Stimulated activated CD4-positive, alpha-beta T cell treated with anti-CD3 and anti-CD28 coated beads, Interleukin-15, amount 100 ng/mL, for 48 hours (primary cell): Measurements from ENCODE around the gene ANXA11.
"Not testable (repeated sequence)": the region's sequence is repeated elsewhere in the genome, so short reads cannot be mapped to it uniquely, and the experiment has no call there.

Source experiments
- DNase-seq, 2 donors: peaks; one replicate each; pipeline ENCODE4 v3.0.0-alpha.2; 2020; ENCODE audit warnings: low read depth in 2 of 2

The ANXA11 gene

GRCh38 chr10:80207768-80208370, 2.5 kb upstream of the ANXA11 start:
- no peak for DNase-seq

DNA sequence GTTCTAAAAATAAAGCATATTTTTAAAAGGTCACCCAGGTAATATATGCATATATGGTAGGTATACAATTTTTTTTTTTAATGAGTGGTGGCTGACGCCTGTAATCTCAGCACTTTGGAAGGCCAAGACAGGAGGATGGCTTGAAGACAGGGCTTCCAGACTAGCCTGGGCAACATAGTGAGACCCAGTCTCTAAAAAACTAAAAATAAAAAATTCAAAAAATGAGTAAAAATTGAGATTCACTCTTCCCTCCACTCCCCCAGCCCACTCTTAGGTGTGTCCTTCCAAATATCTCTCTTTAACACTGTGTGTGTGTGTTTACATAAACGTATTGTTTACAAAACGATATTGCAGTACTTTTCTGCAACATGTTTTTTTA, 929 bp upstream of the ANXA11 start:
- no peak for DNase-seq

DNA sequence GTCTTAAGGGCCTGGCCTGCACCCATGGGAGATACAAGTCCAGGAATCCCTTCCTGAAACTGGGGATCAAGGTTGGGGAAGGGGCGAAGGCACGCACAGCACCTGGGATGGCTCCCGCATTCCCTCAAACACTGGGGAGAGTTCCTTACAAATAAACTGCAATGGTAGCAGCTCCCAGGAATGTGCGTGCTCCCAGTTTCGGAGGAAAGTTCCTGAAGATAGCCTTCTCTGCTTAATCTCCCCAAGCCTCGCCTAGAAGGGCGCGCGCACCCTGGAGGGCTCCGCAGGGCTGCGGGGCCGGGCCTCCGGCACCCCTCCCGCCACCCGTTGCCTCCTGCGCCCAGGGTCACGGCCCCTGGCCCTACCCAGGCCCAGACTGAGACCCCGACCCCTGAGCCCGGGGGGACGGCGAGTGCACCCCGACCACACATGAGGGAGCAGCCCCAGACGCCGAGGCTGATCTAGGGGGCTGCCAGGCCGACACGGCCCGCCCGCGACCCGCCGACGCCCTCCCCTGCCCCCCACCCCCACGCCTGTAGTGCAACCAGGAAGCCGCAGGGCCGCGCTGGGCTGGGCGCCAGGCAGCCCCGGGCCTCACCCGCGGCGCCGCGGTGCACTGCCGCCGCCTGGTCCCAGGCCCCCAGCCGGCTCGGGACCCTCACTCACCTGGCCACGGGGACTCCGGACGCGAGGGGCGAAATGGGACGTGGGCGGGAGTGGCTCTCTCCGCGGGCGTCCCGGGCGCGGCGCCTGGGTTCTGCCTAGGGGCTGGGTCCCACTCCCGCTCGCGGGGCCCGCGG, 460 bp downstream of the ANXA11 start:
- DNase-seq: no peak

- DNase-seq: no peak
These were observed 1.3 kb downstream of the ANXA11 start for GRCh38 chr10:80203835-80204676.

GRCh38 chr10:80202934-80203834, 2.2 kb downstream of the ANXA11 start:
- peak; percentile 65 to 67 for DNase-seq

DNA sequence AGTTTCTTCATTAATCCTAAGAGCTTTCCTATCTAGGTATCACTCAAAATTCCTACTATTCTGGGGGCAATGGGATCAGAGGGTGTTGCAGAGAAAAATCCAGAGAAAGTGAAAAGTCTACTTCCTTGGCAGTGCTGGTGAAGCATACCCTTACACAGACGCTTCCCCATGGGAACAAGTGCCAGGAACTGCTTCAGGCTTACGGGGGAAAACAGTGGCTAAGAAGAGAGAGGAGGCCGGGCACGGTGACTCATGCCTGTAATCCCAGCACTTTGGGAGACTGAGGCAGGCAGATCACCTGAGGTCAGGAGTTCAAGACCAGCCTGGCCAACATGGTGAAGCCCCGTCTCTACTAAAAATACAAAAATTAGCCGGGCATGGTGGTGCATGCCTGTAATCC, 2.8 kb downstream of the ANXA11 start:
- DNase-seq: not testable (repeated sequence)

DNA sequence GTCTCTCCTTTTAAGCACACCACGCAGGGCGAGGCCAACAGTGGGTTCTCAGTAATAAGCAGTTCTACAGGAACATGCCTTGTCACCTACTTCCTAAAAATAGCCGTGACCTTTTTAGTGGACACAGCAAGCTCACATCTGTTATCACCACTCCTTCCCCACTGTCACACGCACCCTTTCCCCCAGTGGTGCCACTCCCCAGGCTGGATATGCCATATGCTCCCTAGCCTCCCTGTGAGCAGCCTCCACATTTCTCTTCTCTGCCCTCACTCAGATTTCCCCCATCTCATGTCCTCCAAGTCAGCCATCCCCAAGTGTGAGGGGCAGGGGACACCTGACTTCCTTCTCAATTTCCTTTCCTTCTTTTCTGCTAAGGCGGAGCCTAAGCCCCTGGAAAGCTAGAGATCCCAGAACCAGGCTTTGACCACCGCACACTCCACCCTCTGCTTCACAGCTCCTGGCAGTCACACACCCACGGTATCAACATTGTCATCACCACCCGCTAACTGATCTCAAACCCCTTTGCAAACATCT, 3.7 kb downstream of the ANXA11 start:
- DNase-seq: no peak

DNA sequence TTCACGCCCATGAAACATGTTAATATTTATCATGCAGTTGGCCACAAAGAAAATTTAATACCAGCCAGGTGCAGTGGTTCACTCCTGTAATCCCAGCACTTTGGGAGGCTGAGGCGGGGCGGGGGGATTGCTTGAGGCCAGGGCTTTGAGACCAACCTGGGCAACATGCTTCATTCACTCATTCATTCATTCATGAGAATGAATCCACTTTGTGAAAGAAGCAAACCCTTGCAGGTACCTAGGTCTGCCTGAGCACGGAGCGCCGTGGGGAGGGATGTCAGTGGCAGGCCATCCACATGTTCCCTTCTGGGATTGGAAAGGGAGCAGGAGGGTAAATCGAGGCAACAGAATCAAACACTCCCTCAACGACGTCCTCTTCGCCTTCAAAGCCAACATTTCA, 4.7 kb downstream of the ANXA11 start:
- no peak for DNase-seq

GRCh38 chr10:80200259-80200658, 5.1 kb downstream of the ANXA11 start:
- no peak for DNase-seq

- no peak for DNase-seq
These were observed 5.5 kb downstream of the ANXA11 start for GRCh38 chr10:80199828-80200227.

DNA sequence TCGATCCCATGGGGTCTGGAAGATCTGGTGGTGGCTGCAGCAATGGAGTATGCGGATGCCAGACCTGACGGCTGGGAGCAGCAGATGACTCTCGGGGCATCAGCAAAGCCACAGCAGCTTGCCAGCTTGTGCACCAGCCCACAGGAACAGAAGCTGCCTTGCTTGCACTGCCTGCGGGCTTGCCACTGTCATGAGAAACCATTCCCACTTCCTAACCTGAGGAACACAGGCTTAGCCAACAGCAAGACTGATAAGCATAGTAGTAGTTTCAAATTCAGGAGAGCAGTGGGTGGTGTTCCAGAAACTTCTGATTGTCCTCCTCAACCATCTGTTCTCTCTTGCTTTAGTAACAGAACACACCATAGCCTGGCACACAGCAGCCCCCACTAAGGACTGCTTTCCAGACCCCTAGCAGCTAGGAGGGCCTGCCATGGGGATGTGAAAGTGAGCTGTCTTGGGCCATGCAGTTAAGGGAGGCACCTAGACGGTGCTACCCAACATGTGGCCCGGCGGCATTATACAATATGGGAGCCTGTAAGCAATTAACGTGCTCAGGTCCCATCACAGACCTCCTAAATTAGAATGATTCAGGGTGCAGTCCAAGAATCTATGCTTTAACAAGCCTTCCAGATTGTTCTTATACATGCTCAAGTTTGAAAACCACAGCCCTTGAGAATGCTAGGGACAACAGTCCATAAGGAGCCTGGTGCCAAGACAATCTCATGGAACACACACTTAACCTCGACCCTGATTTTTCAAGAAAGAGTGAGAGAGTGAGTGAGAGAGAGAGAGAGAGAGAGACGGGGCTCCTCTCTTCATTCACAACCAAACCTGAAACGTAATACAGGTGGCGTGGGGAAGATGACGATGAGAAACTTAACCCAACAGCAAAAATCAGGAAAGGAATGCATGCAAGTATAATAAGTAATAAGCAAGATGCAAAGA, 7.1 kb downstream of the ANXA11 start:
- no peak for DNase-seq

- DNase-seq: no peak
These were observed 8.4 kb downstream of the ANXA11 start for GRCh38 chr10:80196950-80197315.

DNA sequence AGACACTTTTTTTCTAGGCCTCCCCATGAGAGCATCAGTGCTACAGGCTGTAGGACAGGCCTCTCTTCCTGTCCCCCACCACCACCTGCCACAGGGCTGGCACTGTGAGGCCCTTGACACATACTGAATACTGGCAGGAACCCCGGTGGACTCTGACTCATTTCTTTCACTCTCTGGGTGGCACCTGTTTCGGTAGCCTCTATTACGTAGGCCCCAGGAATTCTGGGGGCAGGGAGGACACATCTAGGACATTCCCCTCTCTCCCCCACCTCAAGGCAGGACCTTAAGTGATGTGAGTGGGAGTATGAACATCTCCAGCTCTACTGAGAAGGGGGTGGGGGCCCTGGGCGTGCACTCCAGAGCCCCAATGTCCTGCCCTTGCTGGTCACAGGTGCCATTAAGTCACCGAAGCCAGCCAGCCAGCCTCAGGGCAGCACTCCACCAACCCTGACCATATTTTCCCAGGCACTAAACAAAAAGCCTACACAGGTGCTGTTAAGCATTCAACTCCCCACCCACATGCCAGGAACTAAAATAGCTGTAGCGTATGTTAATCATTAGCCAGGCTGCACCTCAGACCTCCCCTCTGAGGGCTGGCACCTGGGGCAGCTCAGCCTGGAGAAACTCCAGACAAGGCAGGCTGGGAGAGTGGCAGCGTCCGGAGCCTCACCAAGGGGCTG, 8.9 kb downstream of the ANXA11 start:
- peak; percentile 63 to 68 for DNase-seq

- no peak for DNase-seq
These were observed 10.2 kb downstream of the ANXA11 start for GRCh38 chr10:80195046-80195574.

DNA sequence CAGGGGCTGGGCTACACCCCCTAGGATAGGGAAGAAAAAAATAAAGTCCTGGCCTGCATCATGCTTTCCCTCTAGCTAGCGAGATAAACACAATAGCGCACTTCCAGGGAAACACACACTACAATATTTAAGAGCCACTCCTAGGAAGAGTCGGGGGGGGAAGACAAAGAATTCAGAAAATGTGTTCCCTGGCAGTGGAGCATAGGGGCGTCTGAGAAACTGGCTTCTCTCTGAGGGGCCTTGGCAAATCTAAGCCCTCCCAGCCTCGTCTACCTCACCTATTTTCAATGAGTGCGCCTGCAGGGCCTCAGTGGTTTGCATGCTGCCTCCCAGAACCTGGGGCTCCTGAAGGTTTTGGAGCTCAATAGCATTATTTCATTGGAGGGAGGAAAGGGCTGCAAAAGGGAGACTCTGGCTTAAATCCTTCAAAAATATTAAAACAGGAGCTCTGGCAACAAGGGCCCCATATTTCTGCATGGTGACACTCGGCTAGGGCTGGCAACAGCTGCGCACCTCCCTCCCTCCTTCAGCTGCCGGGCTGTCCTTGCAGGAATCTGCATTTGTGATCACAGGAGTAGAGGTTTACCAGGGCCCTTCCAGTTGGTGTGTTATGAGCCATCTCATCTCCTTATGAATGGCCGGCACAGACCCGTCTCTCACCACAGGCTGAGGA, 10.8 kb downstream of the ANXA11 start:
- no peak for DNase-seq

- no peak for DNase-seq
These were observed 12.8 kb downstream of the ANXA11 start for GRCh38 chr10:80192553-80192952.

GRCh38 chr10:80191589-80192270, 13.6 kb downstream of the ANXA11 start:
- no peak for DNase-seq

GRCh38 chr10:80188713-80189112, 16.6 kb downstream of the ANXA11 start:
- no peak for DNase-seq
